ENCODE results near the gene HIGD2B. TPM values are rescaled to one million over a fixed set of nuclear protein-coding genes. Genes with fewer than 3 reads are reported as not detected.
"Not testable (repeated sequence)": the region's sequence is repeated elsewhere in the genome, so short reads cannot be mapped to it uniquely, and the experiment has no call there.

HIGD2B gene

DNA sequence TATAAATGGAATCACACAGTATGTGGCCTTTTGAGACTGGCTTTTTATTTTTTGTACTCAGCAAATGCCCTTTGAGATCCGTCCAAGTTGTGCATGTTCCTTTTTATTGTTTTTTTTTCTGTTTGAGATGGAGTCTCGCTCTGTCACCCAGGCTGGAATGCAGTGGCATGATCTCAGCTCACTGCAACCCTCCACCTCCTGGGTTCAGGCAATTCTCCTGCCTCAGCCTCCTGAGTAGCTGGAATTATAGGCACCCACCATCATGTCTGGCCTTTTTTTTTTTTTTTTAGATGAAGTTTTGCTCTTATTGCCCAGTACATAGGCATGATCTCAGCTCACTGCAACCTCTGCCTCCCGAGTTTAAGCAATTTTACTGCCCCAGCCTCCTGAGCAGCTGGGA, 59.8 kb downstream of the HIGD2B start:
- not testable (repeated sequence) for H3K4me1 ChIP-seq (ENCODE audit: control insufficient read depth, insufficient read depth, low read depth, low read length); H3K27me3 ChIP-seq (ENCODE audit: control insufficient read depth in 1 of 2, insufficient read depth in 1 of 2, low read length in 2 of 2); H2BK12ac ChIP-seq (ENCODE audit: low read length in 2 of 2); H2AFZ ChIP-seq (ENCODE audit: low read depth, low read length); H3K9me3 ChIP-seq (ENCODE audit: control insufficient read depth, low read length); H3K9ac ChIP-seq (ENCODE audit: low read length); H3K23ac ChIP-seq (ENCODE audit: low read length in 2 of 2); H2BK120ac ChIP-seq (ENCODE audit: low read depth, low read length); H3K79me1 ChIP-seq (replicated peaks; ENCODE audit: low read length, poor library complexity, severe bottlenecking); H3K18ac ChIP-seq (ENCODE audit: low read depth in 1 of 2, low read length in 2 of 2); H3K27ac ChIP-seq (ENCODE audit: low read length, poor library complexity, severe bottlenecking); H4K8ac ChIP-seq (ENCODE audit: low read length); H3K4ac ChIP-seq (ENCODE audit: low read depth in 1 of 2, low read length in 2 of 2); H3K36me3 ChIP-seq (ENCODE audit: control insufficient read depth in 1 of 2, insufficient read depth in 2 of 2, low read depth in 1 of 2, low read length in 2 of 2); H3K4me3 ChIP-seq (ENCODE audit: insufficient read depth in 1 of 2, low read depth in 1 of 2, low read length in 2 of 2); H2BK5ac ChIP-seq (ENCODE audit: low read depth, low read length, poor library complexity, severe bottlenecking); H2AK5ac ChIP-seq (ENCODE audit: low read length, severe bottlenecking); DNase-seq; H4K91ac ChIP-seq (ENCODE audit: low read length); H2BK15ac ChIP-seq (ENCODE audit: low read depth, poor library complexity, severe bottlenecking); H3K4me2 ChIP-seq (ENCODE audit: low read length, poor library complexity, severe bottlenecking); H3K14ac ChIP-seq (ENCODE audit: low read length in 2 of 2)
- 91% methylated on average over 3 of the region's 3 CpGs for WGBS

Small RNA genes within 50 kb of the gene (small RNA-seq; reads per million reads assigned to genes)
- not detected for gene RN7SL853P (ENCODE audit: low read depth)
